ENCODE measurements around the gene NEDD1. TPM values are rescaled to one million over a fixed set of nuclear protein-coding genes. Genes with fewer than 3 reads are reported as not detected.

The NEDD1 gene
- total RNA-seq, 1 experiment from 2014 or later = 30.3 TPM

GRCh38 chr12:96861656-96862055, 45.4 kb upstream of the NEDD1 start:
- DNase-seq (ENCODE audit: low read depth, low spot score) (no peak), ATAC-seq (no peak)
- BruUV-seq (replicated peaks) = no TSS peak
- no peaks in the 10 kb centered on the region for H3K36me3 ChIP-seq (ENCODE audit: control insufficient read depth, insufficient read depth, low read length)
- POLR2A ChIA-PET = no interaction called here
- H3K27me3 ChIP-seq (ENCODE audit: control insufficient read depth, insufficient read depth, low read length) = peaks cover 3% of the 10 kb centered on the region; the same call in 1 of the 2 replicates
- CTCF ChIA-PET = no interaction called here
- no peak overlapping the region for H3K4me3 ChIP-seq (ENCODE audit: low read depth in 2 of 2, low read length in 2 of 2)
- in situ Hi-C loops (cut with HindIII; ENCODE audit: low pct_unique_long_range_greater_than_20kb, low sequenced_read_pairs) (no loop called here), intact Hi-C loops (cut with micrococcal nuclease; ENCODE audit: unreplicated experiment) (no loop called here)
- no peak overlapping the region for H3K27ac ChIP-seq (ENCODE audit: low read length)
- no peaks in the 10 kb centered on the region for H3K9me3 ChIP-seq (ENCODE audit: control insufficient read depth, insufficient read depth, low read depth, low read length)
- no peaks in the 10 kb centered on the region for H3K4me1 ChIP-seq (ENCODE audit: control insufficient read depth, insufficient read depth, low read length)
- TF ChIP-seq REST (IDR thresholded peaks at IDR 0.05; ENCODE audit: insufficient read depth in 1 of 2, low read depth in 2 of 2, low read length in 1 of 2) (no peak), SIN3A (IDR thresholded peaks at IDR 0.05; ENCODE audit: borderline replicate concordance, insufficient read depth, low read depth, low read length) (no peak), CTCF (IDR thresholded peaks at IDR 0.05) (no peak)

GRCh38 chr12:96862326-96862725, 44.7 kb upstream of the NEDD1 start:
- CTCF ChIA-PET = no interaction called here
- POLR2A ChIA-PET = no interaction called here
- TF ChIP-seq POLR2AphosphoS5 (IDR thresholded peaks at IDR 0.05; ENCODE audit: low read depth, low read length) (no peak), REST (IDR thresholded peaks at IDR 0.05; ENCODE audit: insufficient read depth in 1 of 2, low read depth in 2 of 2, low read length in 1 of 2) (no peak), CTCF (IDR thresholded peaks at IDR 0.05) (no peak), SIN3A (IDR thresholded peaks at IDR 0.05; ENCODE audit: borderline replicate concordance, insufficient read depth, low read depth, low read length) (no peak)
- in situ Hi-C loops (cut with HindIII; ENCODE audit: low pct_unique_long_range_greater_than_20kb, low sequenced_read_pairs) = no loop called here
- Histone ChIP-seq H3K27ac (ENCODE audit: low read length) (no peak overlapping the region), H3K4me3 (ENCODE audit: low read depth in 2 of 2, low read length in 2 of 2) (no peak overlapping the region), H3K36me3 (ENCODE audit: control insufficient read depth, insufficient read depth, low read length) (no peaks in the 10 kb centered on the region), H3K27me3 (ENCODE audit: control insufficient read depth, insufficient read depth, low read length) (peaks cover 3% of the 10 kb centered on the region; the same call in 1 of the 2 replicates), H3K4me1 (ENCODE audit: control insufficient read depth, insufficient read depth, low read length) (no peaks in the 10 kb centered on the region), H3K9me3 (ENCODE audit: control insufficient read depth, insufficient read depth, low read depth, low read length) (no peaks in the 10 kb centered on the region)
- ATAC-seq = no peak
- no peak for DNase-seq (ENCODE audit: low read depth, low spot score)
- intact Hi-C loops (cut with micrococcal nuclease; ENCODE audit: unreplicated experiment) = no loop called here
- BruUV-seq (replicated peaks) = no TSS peak
